Embryonic facial prominence (tissue), 1 donor: ENCODE results near the gene KPNA4.
"Not testable (repeated sequence)": the region's sequence is repeated elsewhere in the genome, so short reads cannot be mapped to it uniquely, and the experiment has no call there.

Experiments
- DNase-seq: peaks from one replicate; pipeline ENCODE4 v3.0.0-alpha.2; 2016; ENCODE audit errors: extremely low spot score

Gene KPNA4, protein sequence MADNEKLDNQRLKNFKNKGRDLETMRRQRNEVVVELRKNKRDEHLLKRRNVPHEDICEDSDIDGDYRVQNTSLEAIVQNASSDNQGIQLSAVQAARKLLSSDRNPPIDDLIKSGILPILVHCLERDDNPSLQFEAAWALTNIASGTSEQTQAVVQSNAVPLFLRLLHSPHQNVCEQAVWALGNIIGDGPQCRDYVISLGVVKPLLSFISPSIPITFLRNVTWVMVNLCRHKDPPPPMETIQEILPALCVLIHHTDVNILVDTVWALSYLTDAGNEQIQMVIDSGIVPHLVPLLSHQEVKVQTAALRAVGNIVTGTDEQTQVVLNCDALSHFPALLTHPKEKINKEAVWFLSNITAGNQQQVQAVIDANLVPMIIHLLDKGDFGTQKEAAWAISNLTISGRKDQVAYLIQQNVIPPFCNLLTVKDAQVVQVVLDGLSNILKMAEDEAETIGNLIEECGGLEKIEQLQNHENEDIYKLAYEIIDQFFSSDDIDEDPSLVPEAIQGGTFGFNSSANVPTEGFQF

DNA sequence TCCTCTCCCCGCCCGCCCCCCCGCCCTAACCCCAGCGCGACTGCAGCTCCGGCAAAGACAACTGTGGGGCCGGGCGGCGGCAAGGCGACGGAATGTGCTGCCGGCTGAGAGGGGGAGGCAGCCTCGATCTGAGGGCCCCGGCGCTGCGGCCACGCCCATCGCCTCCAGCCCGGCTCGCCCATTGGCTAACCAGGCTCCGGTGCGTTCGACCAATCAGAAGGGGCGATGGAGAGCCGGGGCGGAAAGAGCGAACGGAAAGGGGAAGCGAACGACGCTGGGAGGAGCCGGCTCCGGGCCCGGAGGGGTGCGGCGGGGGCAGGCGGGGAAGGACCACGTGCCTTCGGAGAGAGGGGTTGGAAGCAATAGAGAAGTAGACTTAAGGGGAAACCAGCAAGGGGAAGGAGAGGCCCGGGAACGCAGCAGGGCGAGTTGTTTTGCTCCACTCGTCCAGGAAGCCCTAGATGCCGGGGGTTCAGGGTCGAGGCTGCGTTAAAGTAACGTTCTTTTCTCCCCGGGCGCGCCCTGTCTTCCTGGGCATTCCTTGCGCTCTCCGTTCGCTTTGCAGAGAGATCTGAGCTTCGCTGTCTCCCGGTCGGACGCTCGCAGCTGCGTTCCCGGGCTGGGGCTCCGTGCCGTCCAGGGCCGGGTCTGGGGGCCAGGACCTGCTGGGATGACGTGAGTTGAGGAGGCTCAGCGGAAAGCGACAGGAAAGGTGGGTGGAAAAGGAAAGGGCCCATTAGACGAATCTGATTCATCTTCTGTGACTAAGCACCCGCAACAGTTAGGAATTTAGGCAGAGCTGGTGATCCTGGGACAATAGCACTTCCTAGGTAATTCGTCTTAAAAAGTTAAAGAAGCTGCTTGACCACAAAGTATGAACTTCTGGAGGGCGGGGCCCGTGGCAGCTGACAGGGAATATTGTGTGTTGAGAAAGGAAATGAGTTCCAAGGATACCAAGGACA lies at the start of gene KPNA4:
KPNA4 (minus strand) TSS at position 130 of the 962 bp plus-strand sequence. CDS start 289 bp downstream, outside the sequence.
- DNase-seq = peak; percentile 96

DNA sequence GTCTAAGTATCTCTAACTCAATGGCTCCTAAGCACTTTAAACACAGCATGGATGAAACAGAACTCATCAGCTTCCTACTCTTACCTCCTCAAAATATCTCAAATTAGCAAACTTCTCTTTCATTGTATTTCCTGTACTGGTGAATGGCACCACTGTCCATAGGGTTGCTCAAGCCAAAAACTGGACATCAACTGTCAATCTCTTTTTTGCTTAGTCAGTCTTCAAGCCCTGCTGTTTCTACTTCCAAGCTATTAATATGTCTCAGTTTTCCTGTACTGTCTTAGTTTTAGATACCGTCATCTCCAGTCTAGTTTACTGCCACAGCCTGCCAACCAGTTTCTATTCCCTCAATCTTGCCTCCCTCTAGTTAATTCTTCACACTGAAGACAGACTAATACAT lies 48.3 kb upstream of the KPNA4 start:
- DNase-seq = no peak

GRCh38 chr3:160612386-160613075 lies 47.2 kb upstream of the KPNA4 start:
- no peak for DNase-seq

- no peak for DNase-seq
Observed at GRCh38 chr3:160611141-160611540, 45.8 kb upstream of the KPNA4 start.

DNA sequence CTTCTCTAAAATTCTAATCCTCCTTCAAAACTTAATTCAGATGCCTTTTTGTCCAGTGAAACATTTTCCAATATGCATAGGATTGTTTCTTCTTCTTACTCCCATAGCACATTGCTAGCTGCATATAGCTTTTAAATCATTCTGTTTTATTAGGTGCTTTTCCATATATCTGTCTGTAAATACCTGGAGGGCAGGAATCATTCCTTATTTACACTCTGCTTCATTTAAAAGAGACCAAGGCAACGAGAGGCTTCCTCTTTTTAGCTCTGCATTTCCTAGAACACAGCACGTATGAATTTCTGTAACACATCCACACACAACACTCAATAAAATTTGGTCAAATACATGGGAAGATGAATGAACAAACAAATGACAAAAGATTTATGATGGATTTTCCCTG lies 43.5 kb upstream of the KPNA4 start:
- DNase-seq = no peak

GRCh38 chr3:160607826-160608225 lies 42.5 kb upstream of the KPNA4 start:
- DNase-seq = no peak

- DNase-seq = no peak
Observed at GRCh38 chr3:160605315-160605714, 39.9 kb upstream of the KPNA4 start.

DNA sequence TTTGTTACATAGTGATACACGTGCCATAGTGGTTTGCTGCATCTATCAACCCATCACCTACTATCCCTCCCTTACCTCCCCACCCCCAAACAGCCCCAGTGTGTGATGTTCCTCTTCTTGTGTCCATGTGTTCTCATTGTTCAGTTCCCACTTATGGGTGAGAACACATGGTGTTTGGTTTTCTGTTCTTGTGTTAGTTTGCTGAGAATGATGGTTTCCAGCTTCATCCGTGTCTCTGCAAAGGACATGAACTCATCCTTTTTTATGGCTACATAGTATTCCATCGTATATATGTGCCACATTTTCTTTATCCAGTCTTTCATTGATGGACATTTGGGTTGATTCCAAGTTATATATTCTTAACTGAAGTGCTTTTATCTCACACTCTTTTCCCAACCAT lies 38.5 kb upstream of the KPNA4 start:
- not testable (repeated sequence) for DNase-seq

GRCh38 chr3:160602259-160602658 lies 36.9 kb upstream of the KPNA4 start:
- DNase-seq = no peak

DNA sequence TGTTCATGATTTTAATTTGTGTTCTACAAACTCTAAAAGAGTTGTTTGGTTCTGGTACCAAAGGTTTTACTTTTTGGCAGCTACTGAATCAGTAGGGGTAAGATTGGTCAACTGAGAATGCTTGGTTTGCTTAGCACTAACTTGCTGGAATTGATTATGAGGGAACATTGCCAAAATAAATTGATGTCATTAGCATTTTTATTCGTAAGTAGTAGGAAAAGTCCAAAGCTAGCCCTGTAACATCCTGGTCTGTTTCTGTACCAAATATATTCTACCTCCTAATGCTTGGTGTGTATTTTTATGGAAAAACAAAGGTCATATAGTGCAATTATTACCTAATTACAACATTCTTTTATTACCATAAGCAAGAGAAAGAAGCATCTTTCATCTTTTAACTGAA lies 35.9 kb upstream of the KPNA4 start:
- DNase-seq = no peak

- DNase-seq = no peak
Observed at GRCh38 chr3:160598865-160599264, 33.5 kb upstream of the KPNA4 start.

DNA sequence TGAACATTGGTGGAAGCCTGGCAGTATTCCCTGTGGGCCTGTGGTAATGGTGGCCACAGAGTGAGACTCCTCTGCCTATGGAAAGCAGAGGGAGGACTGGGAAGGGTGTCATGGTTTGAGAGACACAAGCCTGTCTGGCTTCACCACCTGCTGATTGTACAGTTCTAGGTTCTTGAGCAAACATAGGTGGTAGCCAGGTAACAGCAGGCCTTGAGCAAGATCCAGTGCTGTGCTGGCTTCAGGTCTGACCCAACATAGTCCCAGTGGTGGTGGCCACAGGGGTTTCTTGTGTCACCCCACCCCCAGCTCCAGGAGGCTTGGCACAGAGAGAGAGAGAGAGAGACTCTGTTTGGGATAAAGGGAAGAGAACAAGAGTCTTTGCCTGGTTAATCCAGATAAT lies 22.7 kb upstream of the KPNA4 start:
- DNase-seq = no peak

DNA sequence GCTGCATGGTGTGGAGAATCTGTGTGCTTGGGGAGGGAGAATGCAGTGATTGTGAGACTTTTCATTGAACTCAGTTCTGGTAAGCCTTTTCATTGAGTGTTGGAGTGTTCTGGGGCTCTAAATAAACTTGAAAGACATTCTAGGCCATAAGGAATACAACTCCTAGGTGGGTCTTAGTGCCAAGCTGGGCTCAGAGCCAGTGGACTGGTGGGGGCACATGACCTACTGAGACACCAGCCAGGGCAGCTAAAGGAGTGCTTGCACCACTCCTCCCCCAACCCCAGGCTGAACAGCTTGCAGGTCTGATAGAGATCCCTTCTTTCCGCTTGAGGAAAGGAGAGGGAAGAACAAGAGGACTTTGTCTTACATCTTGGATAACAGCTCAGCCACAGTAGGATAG lies 21.7 kb upstream of the KPNA4 start:
- no peak for DNase-seq

DNA sequence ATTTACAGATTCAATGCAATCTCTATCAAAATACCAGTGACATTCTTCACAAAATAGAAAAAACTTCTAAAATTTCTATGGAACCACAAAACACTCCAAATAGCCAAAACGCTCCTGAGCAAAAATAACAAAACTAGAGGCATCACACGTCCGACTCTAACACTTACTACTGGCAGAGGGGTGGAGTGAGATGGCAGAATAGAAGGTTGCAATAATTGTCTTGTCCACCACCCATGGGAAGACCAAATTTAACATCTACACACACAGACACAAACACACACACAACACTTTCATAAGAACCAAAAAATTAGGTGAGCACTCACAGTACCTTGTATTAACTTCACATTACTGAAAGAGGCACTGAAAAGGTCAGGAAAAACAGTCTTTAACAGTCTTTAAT lies 21.3 kb upstream of the KPNA4 start:
- no peak for DNase-seq

GRCh38 chr3:160583451-160583850 lies 18.1 kb upstream of the KPNA4 start:
- DNase-seq = no peak

GRCh38 chr3:160580938-160581337 lies 15.6 kb upstream of the KPNA4 start:
- no peak for DNase-seq

- DNase-seq = no peak
Observed at GRCh38 chr3:160577556-160578195, 12.3 kb upstream of the KPNA4 start.

DNA sequence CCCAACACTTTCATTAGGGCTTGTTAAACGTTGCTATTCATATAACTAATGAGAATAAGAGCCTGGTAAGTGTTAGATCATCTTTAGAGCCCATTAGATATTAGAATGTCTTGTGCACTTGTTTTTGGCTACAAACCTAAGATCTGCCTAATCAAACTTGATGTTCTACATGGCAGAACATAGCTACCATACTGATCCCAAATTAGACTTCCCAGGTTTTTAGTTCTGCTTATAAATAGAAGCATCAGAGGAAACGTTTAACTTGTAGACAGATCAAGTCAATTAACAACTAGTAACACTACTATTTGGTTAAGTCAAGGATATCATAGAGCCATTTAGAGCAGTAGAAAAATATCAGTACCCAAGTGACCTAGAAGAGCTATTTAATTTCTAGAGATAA lies 11.7 kb upstream of the KPNA4 start:
- DNase-seq = no peak

GRCh38 chr3:160576621-160577020 lies 11.2 kb upstream of the KPNA4 start:
- no peak for DNase-seq

- DNase-seq = no peak
Observed at GRCh38 chr3:160575589-160575988, 10.2 kb upstream of the KPNA4 start.

DNA sequence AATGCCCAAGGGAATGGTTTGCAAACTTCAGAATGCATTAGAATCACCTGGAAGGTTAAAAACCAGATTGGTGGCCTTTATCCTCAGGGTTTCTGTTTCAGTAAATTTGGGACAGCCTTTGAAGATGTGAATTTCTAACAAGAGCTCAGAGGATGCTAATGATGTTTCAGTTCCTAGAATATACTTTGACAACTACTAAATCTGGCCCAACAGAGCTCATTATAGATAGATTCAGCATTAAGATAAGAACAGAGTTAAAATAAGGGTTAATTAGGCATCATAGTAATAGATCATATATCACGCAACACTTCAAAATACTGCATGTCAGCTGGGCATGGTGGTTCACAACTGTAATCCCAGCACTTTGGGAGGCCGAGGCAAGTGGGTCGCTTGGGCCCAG lies 9.3 kb upstream of the KPNA4 start:
- DNase-seq = no peak
